Measurements from ENCODE around the gene TMEM72.
"Not testable (repeated sequence)": the region's sequence is repeated elsewhere in the genome, so short reads cannot be mapped to it uniquely, and the experiment has no call there.

The TMEM72 gene

DNA sequence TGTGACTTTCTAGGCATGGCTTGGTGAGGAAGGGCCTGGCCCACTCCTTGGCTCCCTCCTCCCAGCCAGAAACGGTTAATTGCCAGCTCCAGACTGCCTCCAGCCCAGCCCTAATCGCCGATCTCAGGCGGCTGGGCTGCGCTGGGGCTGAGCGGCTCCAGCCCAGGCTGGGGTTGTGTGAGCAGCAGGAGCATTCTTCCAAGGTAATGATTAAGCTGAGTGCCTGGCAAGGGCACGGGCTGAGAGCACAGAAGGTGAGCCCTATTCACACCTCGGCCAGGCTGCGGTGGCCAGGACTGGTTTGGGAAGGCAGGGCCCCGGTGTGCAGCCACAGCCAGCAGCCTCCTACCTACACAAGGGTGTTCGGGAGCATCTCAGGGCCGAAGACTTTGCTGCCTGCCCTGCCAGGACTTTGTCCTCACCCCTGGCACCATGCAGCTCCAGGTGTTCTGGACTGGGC lies at the start of gene TMEM72:
TSS of gene TMEM72 (plus strand) at position 257 of the 460 bp plus-strand sequence. CDS start at position 433, 176 bp downstream.
- DNase-seq, result no peak

DNA sequence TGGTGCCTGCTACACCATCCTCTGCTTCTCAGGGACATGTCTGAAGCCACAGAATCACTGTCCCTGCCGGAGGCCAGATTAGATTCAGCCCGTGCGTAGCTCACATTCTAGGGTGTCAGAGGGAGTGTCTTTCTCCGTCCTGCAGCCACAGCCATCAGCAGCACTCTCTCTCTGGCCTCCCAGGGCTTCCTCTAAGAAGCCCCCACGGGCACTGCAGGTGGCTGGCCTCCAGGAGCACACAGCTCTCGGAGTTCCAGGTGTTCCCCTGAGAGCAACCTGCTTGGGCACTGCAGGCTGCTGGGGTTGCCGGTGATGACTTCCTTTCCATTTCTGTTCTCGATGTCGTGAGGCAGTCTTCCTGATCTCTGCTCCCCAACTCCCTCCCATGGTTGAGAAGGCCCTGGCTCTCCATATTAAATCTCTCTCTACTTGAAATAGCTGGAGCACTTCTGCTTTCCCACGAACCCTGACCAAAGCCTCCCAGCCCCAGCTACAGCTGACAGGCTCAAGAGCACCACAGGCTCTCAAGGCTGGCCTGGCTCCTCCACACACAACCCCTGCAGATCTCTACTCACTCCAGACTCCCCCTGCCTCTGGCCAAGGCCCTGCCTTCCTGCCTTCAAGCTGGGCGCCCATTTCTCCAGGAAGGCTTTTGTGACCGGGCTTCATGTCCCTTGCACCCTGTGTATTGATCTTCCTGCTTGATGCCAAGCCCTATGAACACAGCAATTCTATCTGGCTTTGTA lies 49.0 kb upstream of the TMEM72 start:
- no peak for DNase-seq

DNA sequence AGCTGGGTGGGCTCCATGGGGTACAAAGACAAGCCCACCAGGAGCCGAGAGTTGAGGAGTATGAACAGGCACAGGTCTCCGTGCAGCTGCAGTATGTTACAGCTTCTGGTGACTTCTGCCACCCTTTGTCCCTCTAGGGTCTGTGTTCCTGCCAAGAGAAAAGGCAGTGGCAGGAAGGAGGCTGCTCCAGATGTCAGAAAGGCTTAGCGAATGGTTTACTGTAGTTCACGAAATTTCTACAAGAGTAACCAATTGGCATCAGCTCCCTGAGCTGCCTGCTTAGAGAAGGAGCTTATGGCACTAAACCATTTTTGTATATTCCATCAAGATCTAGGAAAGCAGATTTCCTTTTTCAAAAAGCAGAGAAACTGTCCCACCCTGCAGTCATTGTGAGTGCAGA lies 48.2 kb upstream of the TMEM72 start:
- DNase-seq, result no peak

DNA sequence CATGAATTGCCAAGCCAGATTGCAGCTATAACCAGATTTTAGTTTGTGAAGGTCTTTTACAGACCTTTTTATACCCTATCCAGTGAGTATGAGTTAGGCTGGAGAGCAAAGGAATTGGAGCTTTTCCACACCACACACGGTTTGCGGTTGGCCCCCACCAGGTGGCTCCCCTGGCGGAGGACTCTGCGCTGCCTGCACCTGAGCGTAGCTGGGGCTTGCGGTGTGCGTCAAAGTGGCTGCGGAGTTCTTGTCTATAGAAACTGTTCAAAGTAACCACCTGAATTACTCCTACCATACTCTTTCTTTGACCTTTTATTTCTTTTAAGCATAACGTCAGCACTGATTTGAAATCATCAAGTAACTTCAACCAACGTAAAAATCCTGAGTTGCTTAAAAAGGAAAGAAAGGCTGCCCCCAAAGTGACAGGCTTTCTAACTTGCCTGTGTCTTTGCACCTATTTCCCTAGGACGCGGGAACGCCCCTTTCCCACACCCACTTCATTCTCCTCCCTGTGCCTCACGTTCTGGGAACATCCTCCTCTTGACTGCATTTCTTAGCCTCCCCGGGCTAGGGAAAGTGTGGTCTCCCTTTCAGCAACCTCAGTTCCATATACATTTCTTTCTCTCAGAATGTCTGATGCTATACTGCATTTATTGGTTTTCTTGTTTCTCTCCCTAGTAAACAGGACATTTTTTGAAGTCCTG lies 47.6 kb upstream of the TMEM72 start:
- no peak for DNase-seq

DNA sequence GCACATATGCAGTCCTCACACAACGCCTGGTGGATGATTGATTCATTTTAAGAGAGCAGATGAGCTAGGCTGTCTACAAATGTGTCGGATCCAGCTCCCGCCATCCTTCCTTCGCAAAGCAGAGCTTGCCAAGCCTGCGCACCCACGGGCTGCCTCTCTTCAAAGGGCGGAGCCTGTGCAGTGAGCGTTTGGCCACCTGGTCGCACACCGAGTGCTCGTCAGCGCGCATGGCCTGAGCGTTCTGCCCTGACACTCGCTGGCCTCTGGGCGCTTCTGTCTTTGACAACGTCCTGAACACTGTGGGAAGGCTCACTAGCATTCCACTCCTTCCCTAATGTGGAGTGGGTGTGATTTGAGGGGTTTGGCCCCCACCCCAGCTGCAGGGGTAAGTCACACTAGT lies 47.1 kb upstream of the TMEM72 start:
- DNase-seq, result peak in 19 of 56 donors; percentile 13 to 60 (median 35)

DNA sequence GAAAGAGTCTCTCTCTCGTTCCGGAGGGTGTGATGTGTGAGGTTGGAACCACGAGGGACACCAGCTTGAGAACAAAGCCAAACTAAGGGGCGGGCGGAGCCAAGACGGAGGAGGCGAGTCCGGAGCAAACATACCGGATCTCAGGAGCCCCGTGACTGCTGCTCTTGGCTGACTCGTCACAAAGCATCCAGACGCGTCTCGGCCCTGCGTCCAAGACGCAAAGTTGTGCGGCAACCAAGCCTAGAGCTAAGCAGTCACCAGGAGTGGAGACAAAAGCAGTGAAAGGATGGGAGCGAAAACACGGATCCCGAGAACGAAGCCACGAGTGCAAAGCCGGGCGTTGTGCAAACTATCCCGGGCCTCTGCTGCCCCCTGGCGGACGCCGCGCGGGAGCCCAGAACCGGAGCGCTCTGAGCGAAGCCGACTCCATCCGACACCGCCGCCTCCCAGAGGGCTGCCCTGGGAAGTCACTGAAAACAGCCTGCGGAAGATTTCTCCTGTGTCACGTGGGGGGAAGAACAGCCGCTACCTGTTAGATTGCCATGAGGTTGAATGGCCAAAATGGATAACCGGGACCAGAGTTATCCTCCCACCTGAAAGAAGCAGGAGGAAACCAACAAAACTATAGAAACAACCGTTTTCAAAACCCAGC lies 46.4 kb upstream of the TMEM72 start:
- peak; percentile 48 to 95 (median 78) for DNase-seq

DNA sequence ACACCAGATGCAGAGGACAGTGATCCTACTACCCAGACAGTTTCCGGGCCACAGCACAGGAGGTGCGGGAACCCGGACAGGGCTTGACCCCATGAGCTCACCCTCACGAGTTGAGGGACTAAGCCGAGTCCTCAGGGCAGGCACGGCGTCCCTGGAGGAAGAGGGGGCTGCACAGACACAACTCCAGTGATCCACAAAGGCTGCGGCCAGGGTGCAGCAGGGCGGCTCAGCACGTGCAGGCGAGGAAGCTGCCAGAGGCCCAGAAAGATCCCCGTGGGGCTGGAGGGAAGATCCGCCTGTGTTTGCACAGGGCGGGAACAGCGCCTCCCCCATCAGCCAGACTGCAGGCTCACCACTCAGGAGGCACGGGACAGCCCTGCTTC lies 45.9 kb upstream of the TMEM72 start:
- DNase-seq, result no peak

DNA sequence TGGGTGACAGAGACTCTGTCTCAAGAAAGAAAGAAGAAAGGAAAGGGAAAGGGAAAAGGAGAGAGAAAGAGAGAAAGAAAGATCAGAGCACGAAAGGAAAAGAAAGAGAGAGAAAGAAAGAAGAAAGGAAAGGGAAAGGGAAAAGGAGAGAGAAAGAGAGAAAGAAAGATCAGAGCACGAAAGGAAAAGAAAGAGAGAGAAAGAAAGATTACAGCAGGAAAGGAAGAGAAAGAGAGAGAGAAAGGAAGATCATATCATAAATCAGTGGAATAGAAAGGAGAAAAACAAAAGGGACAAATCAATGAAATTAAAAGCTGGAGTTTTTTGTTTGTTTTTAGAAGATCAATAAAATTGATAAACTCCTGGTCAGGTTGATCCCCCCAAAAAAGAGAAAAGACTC lies 44.8 kb upstream of the TMEM72 start:
- not testable (repeated sequence) for DNase-seq

DNA sequence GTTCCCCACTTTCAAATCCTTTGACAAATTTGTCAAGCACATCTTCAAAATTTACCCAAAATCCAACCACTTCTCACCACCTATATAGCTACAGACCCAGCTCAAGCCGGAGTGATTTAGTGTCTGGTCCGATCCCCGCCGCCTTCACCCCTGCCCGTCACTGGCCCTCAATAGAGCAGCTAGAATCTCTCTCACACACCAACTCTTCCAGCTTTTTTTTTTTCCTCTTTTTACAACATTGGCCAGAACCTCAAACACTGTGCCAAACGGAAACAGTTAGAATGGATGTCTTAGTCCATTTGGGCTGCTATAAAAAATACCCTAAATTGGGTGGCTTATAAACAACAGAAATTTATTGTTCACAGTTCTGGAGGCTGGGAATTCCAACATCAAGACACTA lies 41.1 kb upstream of the TMEM72 start:
- DNase-seq, result no peak

DNA sequence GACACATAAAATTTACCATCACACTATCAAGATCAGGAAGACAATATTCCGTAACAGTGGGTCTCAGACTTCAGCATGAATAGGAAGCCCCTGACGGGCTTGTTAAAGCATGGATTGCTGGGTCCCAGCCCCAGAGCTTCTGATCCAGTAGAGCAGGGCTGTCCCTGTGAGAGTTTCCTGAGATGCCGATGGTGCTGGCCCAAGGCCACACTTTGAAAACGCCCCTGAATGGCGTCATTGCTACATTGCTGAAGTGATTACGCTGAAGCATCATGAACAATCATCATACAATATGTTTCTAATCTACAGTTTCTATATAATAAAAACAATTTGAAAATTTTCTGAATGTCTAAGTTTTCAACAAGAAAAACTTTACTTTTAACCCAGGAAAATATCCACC lies 38.0 kb upstream of the TMEM72 start:
- no peak for DNase-seq

DNA sequence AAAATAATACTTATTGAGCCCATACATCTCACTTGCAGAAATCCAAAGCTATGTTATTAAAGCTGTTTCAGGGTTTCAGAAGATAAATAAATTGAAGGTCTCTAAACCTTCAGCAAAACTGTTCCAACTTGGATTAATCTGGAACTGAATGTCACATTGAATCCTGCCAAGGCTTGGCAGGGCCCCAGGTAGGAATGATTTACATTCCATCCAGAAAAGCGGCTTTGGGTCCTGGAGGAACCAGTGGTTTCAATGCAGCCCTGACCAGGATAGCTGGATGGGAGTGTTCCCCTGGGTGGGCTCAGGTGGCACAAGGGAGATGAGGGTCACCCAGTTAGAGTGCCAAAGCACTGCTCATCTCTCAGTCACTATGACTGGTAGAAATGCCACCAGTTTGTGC lies 37.0 kb upstream of the TMEM72 start:
- peak in 3 of 56 donors; percentile 7 to 25 (median 14) for DNase-seq

DNA sequence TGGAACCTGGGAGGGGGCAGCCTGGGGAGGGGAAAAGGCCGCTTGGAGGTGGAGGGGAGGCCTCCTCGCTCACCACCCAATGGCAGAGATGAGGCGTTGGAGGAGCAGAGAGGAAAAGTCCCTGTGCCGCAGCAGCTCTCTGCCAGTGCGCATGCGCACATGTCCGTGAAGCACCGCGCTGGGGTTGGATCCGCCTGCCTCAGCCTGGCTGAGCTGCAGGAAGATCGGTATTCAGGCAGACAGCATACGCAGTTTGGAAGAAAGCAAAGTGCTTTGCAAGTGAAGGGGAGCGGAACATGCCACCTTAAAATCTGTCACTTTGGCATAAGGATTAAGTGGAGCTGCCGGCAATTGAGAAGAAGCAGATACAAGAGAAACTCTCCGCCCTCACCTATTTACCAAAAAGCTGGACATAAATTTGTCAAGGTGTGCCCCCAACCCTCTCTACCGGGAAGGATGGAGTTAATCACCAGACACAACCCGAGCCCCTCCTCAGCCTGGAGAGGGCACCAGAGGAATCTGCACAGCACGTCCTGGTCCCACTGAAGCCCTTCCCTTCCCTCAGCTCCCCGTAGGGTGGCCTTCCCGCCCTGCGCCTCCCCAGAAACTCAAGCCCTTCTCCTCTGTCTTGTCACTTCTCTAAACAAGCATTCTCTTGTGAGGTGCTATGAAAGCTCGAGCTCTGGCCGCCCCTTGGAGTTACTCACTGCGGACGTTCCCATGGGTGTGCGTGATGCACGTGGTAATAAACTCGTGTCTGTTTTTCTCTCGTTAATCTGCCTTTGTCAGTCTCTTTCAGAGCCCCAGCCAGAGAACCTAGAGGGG lies 32.2 kb upstream of the TMEM72 start:
- DNase-seq, result peak; percentile 23 to 93 (median 80)

DNA sequence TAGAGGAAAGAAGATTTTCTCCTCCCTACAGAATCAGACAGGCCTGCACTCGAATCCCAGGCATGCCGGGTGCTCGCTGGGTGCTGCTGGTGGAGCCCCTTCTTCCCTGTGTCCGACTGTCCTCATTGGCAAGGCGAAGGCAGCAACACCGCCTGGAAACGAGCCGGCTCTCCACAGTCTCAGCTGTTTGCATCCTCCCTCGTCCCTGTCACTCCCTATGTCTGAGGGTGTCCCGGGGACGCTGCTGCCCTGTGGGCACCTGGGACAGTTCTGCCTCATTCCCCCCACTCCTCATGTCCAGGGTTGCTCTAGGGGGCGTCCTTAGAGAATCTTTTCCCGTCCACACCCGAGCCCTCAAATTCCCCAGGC lies 31.6 kb upstream of the TMEM72 start:
- peak in 4 of 56 donors; percentile 23 to 48 (median 38) for DNase-seq

DNA sequence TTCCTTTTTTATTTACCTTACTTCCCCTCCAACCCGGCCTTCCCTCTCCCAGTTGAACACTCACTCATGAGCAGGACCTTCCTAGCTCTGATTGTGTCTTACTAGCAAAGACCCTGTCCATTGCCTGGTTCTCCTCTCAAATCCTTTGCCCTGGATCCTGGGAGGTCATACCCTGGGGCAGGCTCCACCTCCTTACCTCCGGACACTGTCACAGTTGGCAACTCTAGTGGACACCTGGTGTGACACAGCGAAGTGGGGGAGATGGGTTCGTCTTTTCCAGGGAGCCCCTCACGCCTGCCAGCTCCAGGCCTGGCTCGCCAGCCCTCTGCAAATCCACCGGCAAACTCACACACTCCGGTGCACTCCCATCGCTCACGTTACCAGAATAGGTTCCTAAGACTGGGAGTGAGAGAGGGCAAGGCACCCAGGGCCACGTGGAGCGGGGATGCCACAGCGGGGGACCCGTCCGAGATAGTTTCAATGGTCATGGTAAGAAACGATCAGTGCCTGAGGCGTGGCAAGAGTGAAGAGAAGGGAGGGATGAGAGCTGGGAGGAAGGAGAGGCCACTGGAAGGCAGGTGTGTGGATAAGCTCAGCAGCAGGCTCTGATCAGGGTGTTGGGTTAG lies 30.9 kb upstream of the TMEM72 start:
- no peak for DNase-seq

DNA sequence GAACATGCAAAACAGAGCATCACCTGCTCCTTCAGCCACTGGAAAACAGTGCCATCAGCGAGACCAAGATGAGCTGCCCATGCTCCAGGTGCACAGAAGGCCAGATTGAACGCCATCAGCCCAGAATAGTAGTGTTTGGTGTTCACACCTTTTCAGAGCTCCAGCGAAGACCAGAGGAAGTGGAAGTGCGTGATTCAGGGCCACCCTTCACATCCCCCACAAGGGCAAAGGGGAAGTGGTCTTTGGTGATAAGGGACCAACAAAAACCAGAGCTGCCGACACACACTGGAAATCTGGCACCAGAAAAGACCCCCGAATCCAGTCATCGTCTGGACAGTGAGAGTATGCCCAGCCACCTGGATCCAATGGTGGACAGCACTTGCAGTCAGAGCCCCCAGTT lies 29.5 kb upstream of the TMEM72 start:
- no peak for DNase-seq

DNA sequence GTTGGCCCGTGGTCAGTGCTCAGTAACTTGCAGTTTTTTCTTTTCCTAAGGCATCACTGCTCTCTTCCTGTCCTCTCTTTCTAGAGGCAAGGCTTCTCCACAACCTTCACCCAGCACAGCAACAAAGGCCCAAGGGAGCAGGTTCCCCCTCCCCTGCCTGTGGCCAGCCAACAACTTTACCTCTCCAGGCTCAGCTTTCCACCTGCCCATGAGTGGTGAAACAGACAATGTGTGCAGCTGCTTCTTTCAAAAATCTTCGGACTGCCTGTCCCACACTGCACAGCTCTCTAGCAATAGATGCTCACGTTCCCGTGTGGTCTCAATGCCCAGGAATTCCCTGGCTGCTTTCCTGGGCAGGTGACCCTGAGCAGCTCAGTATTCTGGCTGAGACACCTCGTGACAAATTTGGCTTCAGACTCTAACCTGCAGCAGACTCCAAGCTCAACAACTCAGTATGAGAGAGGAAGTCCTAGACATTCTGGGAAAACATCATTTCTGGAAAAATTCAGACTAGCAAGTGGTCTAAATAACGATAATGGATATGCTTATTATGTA lies 28.9 kb upstream of the TMEM72 start:
- no peak for DNase-seq

DNA sequence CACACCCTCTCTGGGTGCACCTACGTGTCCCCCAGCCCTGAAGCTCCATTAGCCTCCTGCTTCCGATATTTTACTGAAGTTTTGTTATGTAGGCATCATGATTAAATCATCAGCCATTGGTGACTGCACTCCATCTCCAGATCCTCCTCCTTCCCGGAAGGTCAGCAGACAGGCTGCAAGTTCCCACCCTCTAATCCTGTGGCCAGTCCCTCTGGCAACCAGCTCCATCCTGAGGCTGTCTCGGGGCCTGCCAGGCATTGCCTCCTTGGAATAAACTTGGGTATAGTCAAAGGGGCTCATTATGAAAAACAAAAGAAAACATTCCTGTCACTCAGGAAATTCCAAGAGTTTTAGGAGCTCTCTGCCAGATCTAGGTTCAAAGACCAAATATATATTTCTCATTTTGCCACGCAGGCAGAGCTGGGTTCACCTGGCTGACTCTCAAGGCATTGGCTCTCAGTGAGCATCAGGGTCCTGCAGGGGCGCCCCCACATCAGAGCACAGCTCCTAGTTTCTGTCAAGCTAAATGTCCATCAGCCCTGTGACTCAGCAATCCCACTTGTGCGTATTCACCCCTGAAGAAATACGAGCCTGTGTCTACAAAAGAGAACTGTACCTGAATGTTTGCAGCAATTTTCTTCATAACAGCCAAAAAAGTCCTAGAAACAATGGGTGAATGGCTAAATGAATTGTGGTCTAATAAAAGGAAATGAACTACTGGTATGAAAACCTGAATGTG lies 27.4 kb upstream of the TMEM72 start:
- DNase-seq, result no peak

DNA sequence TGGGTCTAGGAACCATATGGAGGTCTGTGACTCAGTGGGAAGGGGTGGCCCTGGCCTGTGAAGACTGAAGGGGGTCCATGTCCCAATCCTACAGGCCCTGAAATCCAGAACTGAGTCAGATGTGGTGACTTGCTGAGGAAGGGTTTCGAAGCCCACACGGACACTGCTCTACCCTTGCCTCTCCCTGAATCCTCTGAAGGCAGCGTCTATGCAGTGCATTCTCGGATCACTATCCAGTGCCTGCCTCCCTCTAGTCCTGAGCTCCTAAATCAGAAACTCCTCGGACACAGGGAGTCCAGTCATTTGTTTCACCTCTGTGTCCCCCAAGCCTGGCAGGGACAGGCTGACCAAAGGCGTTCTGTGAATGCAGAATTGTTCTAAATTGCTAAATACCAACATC lies 25.4 kb upstream of the TMEM72 start:
- DNase-seq, result no peak

DNA sequence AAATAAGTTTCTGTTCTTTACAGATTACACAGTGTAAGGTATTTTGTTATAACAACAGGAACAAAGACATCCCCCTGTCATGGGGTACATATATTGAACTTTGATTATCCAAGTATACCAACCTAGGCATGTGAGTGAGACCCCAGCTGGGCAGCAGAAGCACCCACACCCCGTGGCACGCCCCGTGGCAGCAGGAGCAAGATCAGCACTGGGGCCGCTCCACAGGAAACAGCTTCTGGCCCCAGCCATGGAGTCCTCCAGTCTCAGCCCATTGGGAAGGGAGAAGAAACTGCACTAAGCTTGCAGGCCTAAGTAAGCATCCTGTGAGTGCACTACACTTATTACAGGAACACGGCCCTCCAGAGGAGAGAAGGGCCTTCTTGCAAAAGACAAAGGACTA lies 24.2 kb upstream of the TMEM72 start:
- no peak for DNase-seq

DNA sequence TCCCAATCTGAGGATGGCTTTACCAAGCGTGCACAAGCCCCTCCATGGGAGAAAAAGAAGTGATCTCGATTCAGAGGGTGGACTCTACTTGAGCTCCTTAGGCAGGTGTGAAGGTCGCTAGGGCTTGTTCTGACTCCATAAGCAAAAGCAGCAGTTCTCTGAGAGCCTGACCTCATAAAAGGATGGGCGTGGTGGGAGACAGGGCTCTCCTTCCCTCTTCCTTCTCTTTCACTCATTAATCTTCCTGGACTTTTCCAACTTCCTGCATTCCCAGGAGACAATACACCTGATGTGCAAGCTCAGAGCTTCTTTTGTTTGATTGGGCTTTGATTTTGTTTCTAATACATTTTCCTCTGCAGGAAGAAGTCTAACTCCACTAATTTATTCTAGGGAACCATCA lies 22.3 kb upstream of the TMEM72 start:
- no peak for DNase-seq
